Endodermal cell (in vitro differentiated cells): Measurements from ENCODE around the gene DBNDD2. TPM values are rescaled to one million over a fixed set of nuclear protein-coding genes. Genes with fewer than 3 reads are reported as not detected.

Source experiments
- DNase-seq: peaks from one replicate; pipeline ENCODE4 v3.0.0-alpha.2; 2017
- H3K27ac ChIP-seq: 2 replicates; pipeline ENCODE4 v1.5.1; 2013; ENCODE audit warnings: mild to moderate bottlenecking, low read depth, low read length, moderate library complexity
- H3K27me3 ChIP-seq: 2 replicates; pipeline ENCODE4 v1.6.1; 2013; ENCODE audit warnings: mild to moderate bottlenecking, low read length, moderate library complexity; ENCODE audit not compliant: insufficient read depth, control insufficient read depth, poor library complexity, severe bottlenecking
- H3K36me3 ChIP-seq: 2 replicates; pipeline ENCODE4 v1.7.0; 2013; ENCODE audit warnings: mild to moderate bottlenecking, low read length, moderate library complexity; ENCODE audit not compliant: control insufficient read depth, insufficient read depth
- H3K4me1 ChIP-seq: one replicate; pipeline ENCODE4 v1.7.0; 2013; ENCODE audit warnings: low read length; ENCODE audit not compliant: control insufficient read depth, insufficient read depth
- H3K4me3 ChIP-seq: 2 replicates; pipeline ENCODE4 v1.5.1; 2013; ENCODE audit warnings: mild to moderate bottlenecking, low read length, moderate library complexity
- H3K9ac ChIP-seq: 2 replicates; pipeline ENCODE4 v1.6.1; 2013; ENCODE audit warnings: mild to moderate bottlenecking, low read length, moderate library complexity; ENCODE audit not compliant: poor library complexity, severe bottlenecking; ENCODE audit errors: extremely low read depth
- H3K9me3 ChIP-seq: 2 replicates; pipeline ENCODE4 v1.6.1; 2013; ENCODE audit warnings: mild to moderate bottlenecking, low read length, moderate library complexity; ENCODE audit not compliant: control insufficient read depth
- H3K27ac Mint-ChIP-seq: 2 replicates; pipeline ENCODE4 v1.8.0; 2020; ENCODE audit warnings: mixed read lengths
- H3K27me3 Mint-ChIP-seq: 2 replicates; pipeline ENCODE4 v1.8.0; 2021; ENCODE audit warnings: mild to moderate bottlenecking, mixed read lengths; ENCODE audit not compliant: insufficient read depth
- H3K36me3 Mint-ChIP-seq: 2 replicates; pipeline ENCODE4 v1.8.0; 2020; ENCODE audit warnings: low read depth, mixed read lengths
- H3K4me1 Mint-ChIP-seq: 2 replicates; pipeline ENCODE4 v1.8.0; 2020; ENCODE audit warnings: mixed read lengths
- H3K4me3 Mint-ChIP-seq: 2 replicates; pipeline ENCODE4 v1.8.0; 2020; ENCODE audit warnings: mild to moderate bottlenecking, moderate library complexity, mixed read lengths
- H3K9me3 Mint-ChIP-seq: 2 replicates; pipeline ENCODE4 v1.8.0; 2020; ENCODE audit warnings: mild to moderate bottlenecking, mixed read lengths
- CTCF ChIP-seq: fragments of 200-600 bp; sonication (generic); conservative IDR thresholded peaks from 2 replicates; pipeline ENCODE4 v1.5.0; 2021; ENCODE audit warnings: antibody characterized with exemption, mild to moderate bottlenecking
- WGBS, 2 experiments: methylation state at CpG; one replicate each; pipeline versions ENCODE4 v1.1.5 to v1.1.7; 2013; ENCODE audit warnings: missing lambda C conversion rate in 2 of 2, mixed read lengths in 1 of 2; ENCODE audit not compliant: insufficient coverage in 1 of 2, insufficient read length in 1 of 2; 5-methylcytosine and 5-hydroxymethylcytosine counted together
- total RNA-seq, 2 donors: library from RNA; stranded (reverse); fragmentation: NEBNext Ultra II Directional in 1 of 2; extraction: Animal tissue kit (Norgen Biotek cat#: 25700) in 1 of 2; gene quantifications; 2 replicates in 1 of 2; 3 replicates in 1 of 2; pipeline ENCODE4 v1.2.1, GENCODE V29; 2021

DBNDD2 gene
- total RNA-seq, 2 donors from 2014 or later = 63.2 to 69.1 TPM

GRCh38 chr20:45440424-45440823, 32.3 kb downstream of the DBNDD2 start:
- Histone ChIP-seq H3K27ac (peak overlapping the region; percentile 27), H3K9me3 (no peaks in the 10 kb centered on the region), H3K27me3 (no peaks in the 10 kb centered on the region), H3K9ac (peak overlapping the region; percentile 74), H3K4me3 (no peak overlapping the region), H3K36me3 (no peaks in the 10 kb centered on the region), H3K4me1 (peaks cover 20% of the 10 kb centered on the region)
- no peaks in the 10 kb centered on the region for H3K9me3 Mint-ChIP-seq
- H3K4me3 Mint-ChIP-seq = no peak overlapping the region
- H3K27ac Mint-ChIP-seq = peak overlapping the region; percentile 98
- no peaks in the 10 kb centered on the region for H3K27me3 Mint-ChIP-seq
- peaks cover 55% of the 10 kb centered on the region for H3K4me1 Mint-ChIP-seq
- WGBS, 2 experiments = 83 to 90% methylated on average over 3 of the region's 3 CpGs
- TF ChIP-seq CTCF = no peak
- no peaks in the 10 kb centered on the region for H3K36me3 Mint-ChIP-seq
- DNase-seq = no peak

GRCh38 chr20:45440891-45441685, 33.0 kb downstream of the DBNDD2 start:
- Histone ChIP-seq H3K27me3 (no peaks in the 10 kb centered on the region), H3K4me3 (peak overlapping the region; percentile 33), H3K36me3 (no peaks in the 10 kb centered on the region), H3K9ac (peak overlapping the region; percentile 87), H3K4me1 (peaks cover 20% of the 10 kb centered on the region), H3K9me3 (no peaks in the 10 kb centered on the region), H3K27ac (peak overlapping the region; percentile 73)
- Mint-ChIP-seq H3K4me3 (no peak overlapping the region), H3K27ac (peak overlapping the region; percentile 98), H3K9me3 (no peaks in the 10 kb centered on the region), H3K36me3 (no peaks in the 10 kb centered on the region), H3K4me1 (peaks cover 57% of the 10 kb centered on the region), H3K27me3 (no peaks in the 10 kb centered on the region)
- peak; percentile 61 for DNase-seq
- TF ChIP-seq CTCF = no peak
- WGBS, 2 experiments = 37 to 56% methylated on average over 3 to 5 of the region's 5 CpGs

GRCh38 chr20:45441746-45442145, 33.7 kb downstream of the DBNDD2 start:
- peak overlapping the region; percentile 33 for H3K4me3 ChIP-seq
- H3K9me3 Mint-ChIP-seq = no peaks in the 10 kb centered on the region
- H3K27ac ChIP-seq = peak overlapping the region; percentile 73
- no peaks in the 10 kb centered on the region for H3K27me3 Mint-ChIP-seq
- H3K4me3 Mint-ChIP-seq = no peak overlapping the region
- 82% methylated on average over 1 of the region's 1 CpG; no CpG with 5 or more reads in 1 of the 2 experiments for WGBS, 2 experiments
- H3K9me3 ChIP-seq = no peaks in the 10 kb centered on the region
- peaks cover 20% of the 10 kb centered on the region for H3K4me1 ChIP-seq
- peaks cover 62% of the 10 kb centered on the region for H3K4me1 Mint-ChIP-seq
- H3K36me3 ChIP-seq = no peaks in the 10 kb centered on the region
- no peaks in the 10 kb centered on the region for H3K36me3 Mint-ChIP-seq
- H3K9ac ChIP-seq = peak overlapping the region; percentile 87
- peak overlapping the region; percentile 98 for H3K27ac Mint-ChIP-seq
- no peak for DNase-seq
- TF ChIP-seq CTCF = no peak
- H3K27me3 ChIP-seq = no peaks in the 10 kb centered on the region
